GM18517 (cell line): Measurements from ENCODE around the gene TMEM120B.
A peak's percentile ranks its signal among the peaks of the same experiment; 100 is the strongest.

ENCODE experiments used
- ATAC-seq: cut with Tn5 transposase; IDR thresholded peaks from one replicate; pipeline ENCODE4 v1.9.1; 2021; ENCODE audit warnings: mild to moderate bottlenecking, moderate library complexity; ENCODE audit not compliant: unreplicated experiment

TMEM120B gene

DNA sequence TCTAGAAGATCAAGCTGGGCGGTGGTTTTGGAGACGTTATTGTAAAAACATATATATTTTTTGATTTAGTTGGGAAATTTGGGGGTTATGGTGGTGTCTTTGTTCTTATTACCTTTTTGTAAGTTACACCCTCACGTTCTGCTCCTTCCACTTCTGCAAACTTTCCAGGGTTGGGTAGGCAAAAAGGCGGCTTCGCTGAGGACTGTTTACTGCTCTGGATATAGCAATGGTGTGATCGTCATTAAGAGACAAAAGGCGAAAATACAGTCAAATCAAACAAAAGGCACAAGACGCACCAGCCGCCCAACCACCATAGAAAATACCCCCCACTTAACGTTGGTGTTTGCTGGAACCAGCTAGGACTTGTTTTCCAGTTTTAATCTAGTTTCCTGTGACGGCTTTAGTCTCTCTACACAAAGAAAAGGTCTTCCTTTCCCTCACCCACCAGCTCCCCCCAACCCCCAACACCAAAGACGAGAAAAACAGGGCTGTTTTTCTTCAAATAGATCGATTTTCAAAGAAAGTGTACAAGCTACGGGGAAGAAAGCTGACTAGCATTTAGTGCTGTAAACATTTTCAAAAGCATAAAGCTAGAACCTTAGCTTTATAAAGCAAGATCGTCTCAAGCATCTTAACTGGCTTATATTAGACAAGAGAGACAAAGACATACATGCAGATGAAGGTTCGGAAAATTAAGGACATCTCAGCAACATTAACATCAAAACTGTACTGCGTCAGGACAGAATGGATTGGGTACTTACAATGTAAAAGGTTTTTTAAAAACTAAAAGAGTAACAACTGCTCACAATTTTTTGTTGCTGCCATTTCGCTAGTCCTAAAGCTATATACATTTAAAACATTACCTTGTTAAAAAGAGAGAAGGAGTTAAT is 89.3 kb downstream of the TMEM120B start:
- no peak for ATAC-seq

DNA sequence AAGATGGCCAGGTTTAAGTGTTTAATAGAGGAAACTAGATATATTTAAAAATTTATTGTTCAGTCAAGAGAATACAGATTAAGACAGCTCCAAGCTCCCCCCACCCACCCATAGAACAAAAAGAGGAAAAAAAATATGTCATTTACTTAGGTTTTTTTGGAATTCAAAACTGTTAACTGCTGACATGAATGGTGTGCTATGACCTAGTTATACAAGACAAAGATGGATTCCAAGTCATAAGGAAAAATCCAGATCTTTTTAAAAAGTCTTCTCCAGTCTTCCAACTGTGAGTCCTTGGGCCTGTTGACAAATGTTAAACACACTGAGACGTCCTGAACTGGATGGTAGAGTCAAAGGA is 89.9 kb downstream of the TMEM120B start:
- ATAC-seq = no peak

DNA sequence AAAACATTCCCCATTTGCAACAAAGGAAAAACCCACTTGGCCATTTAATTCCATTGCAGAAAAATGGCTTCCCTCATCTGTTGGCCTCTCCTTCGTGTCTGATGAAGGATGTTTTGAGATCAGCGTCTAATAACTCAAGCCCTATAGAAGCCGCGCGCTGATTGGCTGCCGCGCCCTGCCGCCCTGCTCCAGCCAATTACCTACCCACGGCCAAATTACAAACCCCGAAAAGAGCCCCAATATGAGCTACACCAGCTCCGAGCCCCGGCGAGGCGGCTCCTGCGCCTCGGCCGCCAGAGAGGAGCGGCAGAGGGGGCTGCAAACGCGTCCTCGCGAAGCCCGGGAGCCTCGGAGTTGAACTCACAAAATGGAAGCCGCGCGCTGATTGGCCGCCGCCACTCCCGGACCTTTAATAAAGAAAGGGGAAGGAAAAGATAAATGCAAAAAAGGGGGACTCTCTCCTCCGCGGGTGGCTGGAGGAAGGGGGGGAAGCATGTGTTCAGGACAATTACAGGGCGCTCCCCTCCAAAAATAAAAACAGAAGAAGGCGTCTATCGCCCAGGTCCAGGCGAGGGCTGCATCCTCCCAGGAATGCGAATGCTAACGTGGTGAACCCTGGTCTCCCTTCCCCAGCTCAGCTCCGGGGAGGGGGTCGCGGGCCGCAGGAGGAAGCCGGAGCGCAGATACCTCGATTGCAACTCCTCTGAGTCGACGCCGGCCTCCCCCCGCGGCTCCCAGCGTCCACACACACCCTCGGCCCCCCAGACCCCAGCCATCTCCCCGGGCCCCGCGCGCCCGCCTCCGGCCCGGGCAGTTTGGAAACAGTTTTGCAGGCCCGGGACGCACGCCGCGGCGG is 90.5 kb downstream of the TMEM120B start:
- peak; percentile 51 for ATAC-seq

DNA sequence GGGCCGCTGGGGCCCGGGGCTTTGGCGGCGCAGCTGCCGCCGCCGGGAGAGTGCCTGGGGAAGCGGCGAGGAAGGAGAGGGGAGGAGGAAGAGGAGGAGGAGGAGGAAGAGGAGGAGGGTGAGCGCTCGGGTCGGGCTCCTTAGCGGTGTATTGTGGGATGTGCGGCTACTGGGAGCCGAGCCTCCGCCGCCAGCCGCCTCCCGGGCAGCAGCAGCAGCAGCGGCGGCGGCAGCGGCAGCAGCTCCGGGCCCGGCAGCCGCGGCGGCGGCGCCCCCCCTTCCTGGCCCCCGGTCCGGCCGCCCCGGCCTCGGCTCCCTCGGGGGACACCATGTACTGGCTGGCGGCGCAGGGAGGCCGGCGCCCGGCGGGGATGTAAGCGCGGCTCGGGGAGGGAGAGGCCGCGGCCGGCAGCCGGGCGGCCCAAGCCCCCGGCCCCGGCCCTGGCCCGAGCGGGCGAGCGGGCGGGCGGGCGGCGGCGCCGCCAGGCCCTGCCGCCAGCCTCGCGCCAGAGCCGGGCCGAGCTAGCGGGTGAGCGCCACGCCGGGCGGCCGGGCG is 91.4 kb downstream of the TMEM120B start, which contains the start of gene SETD1B:
TSS of gene SETD1B (plus strand) at position 149 of the 556 bp plus-strand sequence. CDS start 729 bp downstream, outside the sequence.
- ATAC-seq = no peak

DNA sequence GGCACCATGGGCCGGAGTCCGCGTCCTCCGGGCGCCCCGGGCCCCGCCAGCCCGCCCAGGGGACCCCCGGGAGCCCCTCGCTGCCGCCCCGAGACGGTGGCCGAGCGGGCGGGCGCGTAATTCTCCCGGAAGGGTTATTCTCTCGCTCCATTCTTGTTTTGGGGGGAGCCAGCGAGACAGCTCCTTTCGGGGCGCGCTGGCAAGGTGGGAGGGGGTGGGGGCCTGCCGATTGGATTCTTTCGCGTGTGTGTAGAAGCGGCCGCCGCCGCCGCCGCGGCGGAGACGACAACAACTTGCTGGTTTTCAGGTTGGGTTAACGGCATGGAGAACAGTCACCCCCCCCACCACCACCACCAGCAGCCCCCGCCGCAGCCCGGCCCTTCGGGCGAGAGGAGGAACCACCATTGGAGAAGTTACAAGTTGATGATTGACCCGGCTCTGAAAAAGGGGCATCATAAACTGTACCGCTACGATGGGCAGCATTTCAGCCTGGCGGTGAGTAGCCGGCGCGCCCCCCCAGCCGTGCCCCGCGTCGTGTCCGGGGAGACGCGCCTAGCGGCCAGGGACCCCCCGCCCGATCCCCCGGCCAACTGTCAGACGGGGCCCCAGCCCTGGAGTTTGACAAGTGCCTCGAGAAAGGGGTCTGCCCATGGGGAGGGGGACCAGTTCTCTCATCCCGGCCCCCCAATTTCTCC is 92.0 kb downstream of the TMEM120B start:
- no peak for ATAC-seq

DNA sequence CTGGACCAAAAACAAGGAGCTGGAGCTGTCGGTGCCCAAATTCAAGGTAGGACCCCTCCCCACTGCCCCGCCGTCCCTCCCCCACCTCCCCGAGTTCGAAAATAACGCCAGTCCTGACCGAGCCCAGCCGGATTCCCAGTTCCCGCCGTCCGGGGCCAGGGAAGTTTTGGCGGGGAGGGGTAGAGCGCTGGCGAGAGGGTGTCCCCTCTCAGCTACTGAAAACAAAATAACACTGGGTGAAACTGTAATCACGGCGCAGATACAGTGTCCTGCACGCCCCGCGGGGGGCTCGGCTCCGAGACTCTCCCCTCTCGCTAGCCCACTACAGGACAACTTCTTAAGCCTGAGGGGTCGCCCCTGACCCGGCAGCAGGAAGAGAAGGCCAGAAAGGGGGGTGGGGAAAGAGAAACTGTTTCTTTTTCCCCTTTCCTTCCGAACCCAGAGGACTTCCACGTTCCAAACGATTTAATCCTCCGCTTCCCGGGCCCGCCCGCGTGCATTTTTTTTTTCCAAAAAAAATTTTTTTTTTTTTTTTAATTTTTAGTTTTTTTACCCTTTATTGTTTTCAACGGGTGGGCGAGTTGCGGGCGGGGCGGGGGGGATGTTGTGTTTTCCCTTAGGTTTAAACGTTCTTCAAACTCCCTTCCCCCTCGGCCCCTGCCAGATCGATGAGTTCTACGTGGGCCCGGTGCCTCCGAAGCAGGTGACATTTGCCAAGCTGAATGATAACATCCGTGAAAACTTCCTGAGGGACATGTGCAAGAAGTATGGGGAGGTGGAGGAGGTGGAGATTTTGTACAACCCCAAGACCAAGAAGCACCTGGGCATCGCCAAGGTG is 92.8 kb downstream of the TMEM120B start:
- ATAC-seq = no peak

DNA sequence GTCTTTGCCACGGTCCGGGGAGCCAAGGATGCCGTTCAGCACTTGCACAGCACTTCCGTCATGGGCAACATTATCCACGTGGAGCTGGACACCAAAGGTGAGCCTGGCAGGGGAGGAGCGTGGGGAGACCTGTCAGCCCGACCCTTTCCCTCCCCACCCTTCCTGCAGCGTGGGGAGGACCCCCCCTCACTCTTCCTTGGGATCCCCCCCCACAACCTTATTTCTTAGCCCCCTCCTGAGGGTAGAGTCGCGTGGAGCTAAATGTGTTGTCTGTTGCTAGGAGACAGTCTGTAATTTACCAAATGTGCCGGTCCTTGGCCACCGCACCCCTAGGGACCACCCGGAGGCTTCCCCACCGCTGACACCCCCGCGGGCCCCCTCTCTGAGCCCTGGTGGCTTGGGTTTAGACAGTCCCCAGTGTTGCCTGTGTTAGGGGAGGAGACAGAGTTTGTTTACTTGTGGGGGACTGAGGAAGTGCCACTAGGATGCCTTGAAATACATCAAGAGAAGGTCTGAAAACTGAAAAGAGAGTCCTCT is 93.5 kb downstream of the TMEM120B start:
- no peak for ATAC-seq

DNA sequence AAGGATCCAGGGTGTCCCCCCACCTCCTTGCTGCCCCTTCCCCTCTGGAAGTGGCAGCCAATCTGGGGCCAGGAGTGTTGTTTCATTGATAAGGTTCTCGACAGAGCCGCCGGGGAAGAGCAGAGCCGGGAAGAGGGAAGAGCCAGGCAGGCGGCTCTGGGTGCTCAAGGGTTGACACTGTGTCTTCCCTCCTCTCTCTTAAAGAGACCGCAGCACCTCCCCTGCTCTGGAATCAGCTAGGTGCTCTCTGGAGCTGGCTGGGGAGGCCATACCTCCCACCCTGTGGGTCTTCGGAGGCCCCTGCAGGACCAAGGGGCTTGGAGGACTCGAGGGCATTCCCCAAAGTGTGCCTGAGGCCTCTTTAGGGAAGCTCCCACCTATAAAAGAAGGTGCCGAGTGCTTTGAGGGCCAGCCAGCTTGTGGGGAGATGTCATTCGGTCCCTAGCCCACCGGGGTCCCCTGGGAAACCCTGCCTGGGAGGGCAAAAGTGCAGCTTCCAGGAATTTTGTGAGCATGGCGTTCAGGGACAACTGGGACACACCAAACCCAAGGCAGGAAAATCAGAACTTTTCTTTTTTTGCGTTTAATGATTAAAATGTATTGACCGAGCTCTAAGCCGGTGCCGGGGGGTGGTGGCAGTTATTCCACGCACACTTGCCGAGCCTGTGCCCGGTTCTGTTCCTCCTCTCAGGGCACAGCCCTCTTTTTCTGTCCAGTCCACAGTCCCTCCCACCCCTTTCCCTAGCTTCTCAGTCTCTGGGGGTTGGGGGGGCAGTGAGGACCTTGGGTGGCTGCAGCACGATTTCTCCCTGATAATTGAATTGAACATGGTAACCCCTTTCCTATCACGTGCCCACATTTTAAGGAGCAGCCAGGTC is 94.2 kb downstream of the TMEM120B start:
- ATAC-seq = no peak

DNA sequence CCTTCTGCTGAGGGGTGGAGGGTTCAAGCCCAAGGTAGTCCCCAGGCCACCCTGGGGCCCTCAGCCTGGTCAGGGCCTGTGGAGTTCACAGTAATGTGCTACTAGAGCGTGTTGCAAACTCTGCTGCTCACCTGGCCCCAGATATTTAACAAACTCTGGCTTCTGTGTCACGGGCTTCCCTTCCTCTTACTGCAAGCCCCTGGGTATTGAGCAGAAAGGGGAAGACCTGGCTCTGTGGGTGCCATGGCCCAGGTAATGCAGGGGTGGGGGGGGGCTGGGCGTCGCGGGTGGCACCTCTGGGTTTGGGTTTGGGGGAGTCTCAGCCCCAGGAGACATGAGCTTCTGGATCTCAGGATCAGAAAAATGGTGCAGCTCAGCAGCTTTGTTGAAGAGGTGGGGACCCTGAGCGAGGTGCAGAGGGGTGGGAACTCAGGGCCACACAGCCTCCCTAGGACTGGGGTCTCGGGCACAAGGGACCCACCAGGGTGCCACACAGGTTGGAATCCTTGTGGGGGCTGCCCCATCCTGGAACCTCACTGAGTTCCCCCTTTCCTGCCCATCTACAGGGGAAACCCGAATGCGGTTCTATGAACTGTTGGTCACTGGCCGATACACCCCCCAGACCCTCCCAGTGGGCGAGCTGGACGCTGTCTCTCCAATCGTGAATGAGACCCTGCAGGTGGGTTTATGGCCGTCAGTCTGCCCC is 95.2 kb downstream of the TMEM120B start:
- no peak for ATAC-seq

DNA sequence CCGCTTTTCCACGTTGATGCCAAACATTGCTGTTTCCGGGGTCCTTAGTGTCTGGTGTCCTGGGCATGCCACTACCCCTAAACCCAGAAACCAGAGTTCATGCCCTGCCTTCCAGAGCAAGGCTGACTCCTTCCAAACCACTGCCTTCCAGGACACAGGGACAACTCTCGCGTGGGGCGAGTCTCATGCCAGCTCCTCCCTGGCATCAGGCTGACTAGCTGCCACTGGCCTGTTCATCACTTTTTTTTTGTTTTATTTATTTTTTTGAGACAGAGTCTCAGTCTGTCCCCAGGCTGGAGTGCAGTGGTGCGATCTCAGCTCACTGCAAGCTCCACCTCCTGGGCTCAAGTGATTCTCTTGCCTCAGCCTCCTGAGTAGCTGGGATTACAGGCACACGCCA is 96.1 kb downstream of the TMEM120B start:
- ATAC-seq = no peak

DNA sequence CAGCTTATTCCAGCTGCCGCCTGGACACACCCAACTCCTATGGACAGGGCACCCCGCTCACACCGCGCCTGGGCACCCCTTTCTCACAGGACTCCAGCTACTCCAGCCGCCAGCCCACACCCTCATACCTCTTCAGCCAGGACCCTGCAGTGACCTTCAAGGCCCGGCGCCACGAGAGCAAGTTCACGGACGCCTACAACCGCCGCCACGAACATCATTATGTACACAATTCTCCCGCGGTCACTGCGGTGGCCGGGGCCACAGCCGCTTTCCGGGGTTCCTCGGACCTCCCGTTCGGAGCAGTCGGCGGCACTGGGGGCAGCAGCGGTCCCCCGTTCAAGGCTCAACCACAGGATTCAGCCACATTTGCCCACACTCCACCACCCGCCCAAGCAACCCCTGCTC is 97.2 kb downstream of the TMEM120B start:
- no peak for ATAC-seq

DNA sequence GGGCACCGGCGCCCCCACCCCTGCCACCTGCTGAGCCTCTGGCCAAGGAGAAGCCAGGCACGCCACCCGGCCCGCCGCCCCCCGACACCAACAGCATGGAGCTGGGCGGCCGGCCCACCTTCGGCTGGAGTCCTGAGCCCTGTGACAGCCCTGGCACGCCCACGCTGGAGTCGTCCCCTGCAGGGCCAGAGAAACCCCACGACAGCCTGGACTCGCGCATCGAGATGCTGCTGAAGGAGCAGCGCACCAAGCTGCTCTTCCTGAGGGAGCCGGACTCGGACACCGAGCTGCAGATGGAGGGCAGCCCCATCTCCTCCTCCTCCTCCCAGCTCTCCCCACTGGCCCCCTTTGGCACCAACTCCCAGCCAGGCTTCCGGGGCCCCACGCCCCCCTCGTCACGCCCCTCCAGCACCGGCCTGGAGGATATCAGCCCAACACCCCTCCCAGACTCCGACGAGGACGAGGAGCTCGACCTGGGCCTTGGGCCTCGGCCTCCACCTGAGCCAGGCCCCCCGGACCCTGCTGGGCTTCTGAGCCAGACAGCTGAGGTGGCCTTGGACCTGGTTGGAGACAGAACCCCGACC is 97.8 kb downstream of the TMEM120B start:
- no peak for ATAC-seq

DNA sequence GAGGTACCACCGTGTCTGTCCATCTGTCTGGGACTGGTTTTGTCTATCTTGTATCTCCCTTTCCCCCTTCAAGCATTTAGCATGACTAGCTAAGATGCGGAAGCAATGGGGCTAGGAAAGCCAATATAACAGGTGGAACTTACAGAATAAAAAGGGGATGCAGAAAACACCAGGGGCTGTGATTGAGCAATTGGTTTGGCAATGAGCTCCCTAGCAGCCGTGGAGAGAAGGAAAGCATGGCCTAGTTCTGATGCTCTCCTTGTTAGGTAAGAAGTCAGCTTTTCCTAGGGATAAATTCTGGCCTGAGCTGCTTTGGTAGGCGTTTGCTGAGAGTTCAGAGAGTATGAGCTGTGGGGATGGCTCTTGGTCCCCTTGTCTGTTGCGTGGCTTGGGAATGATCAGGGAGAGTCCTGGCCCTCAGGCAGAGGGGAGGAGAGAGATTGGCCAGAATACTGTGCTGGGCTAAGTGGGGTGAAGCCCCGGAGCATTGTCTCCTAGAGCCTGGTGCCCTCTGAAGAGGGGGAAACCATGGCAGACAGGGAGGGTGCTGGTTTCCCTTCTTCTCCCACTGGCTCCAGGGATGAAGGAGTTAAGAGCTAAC is 98.4 kb downstream of the TMEM120B start:
- ATAC-seq = no peak

DNA sequence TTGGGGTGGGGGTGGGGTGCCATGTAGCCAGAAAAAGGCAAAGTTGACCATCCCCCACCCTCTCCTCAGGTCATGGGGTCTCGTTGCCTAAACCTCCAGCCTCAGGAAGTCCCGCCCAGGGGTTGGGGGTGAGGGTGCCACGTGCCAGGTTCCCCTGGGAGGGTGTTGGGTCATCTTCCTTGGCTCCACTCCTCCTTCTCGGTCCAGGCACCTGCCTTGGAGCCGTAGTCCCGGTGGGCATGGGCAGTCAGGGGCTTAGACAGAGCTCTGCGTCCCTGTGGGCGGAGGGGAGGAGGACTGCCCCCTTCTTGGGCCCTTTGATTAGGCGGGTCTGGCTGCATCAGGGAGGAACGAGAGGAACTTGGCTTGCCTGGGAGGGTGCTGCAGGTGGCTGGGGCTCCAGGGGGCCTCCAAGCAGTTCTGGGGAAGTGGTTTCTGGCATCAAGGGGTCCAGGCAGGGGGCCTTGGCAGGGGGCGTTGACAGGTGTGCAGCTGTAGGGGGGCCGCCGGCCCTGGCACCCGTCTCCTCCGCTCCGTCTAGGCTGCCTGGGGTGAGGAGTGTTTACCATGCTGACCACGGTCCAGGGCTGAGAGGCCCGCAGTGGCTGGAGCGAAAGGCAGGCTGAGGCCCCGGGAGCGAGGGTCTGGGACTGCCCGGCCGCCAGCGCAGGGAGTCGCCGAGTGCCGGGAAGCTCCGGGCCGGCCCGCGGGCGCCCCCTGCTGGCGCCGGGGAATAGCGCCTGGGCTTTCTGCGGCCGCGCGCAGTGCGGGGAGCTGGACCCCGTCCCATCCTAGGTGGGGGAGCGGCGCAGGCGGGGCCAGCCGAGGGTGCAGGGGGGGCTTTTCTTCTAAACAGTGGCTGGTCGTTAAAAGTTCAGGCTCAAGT is 99.1 kb downstream of the TMEM120B start:
- ATAC-seq = peak; percentile 51

DNA sequence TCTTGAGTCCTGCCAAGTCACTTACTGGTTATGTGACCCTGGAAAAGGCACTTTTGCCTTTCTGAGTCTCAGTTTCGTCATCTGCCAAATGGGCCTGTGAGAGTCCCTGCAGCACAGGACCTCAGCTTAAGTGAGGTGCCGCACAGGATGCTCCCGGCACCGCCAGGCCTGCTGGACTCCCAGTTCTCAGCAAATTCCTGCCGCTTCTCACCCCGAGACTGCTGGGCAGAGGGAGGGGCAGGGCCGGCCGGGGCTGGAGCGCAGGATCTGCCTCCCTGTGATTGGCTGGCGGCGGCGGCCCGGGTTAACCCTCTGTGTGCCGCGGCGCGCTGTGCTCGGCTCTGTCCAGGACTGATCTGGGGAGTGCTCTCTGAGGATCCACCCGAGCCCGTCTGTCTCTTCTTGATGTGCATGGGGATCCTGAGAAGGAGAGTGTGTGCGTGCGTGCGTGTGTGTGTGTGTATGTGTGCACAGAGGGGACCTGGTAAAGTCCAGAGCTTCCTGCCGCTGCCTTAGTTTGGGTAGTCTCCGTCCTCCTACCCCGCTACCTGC is 99.8 kb downstream of the TMEM120B start:
- no peak for ATAC-seq
